Epithelial cell of proximal tubule (primary cell): ENCODE measurements around the gene SYT7. TPM values are rescaled to one million over a fixed set of nuclear protein-coding genes. Genes with fewer than 3 reads are reported as not detected.

Experiments
- DNase-seq: peaks from one replicate; pipeline ENCODE4 v3.0.0-alpha.2; 2011; ENCODE audit warnings: low read depth
- H3K4me3 ChIP-seq: 2 replicates; pipeline ENCODE4 v1.5.1; 2011; ENCODE audit warnings: low read depth, mild to moderate bottlenecking, low read length
- CTCF ChIP-seq: conservative IDR thresholded peaks from 2 replicates; pipeline ENCODE4 v1.5.1; 2012; ENCODE audit warnings: low read depth, mild to moderate bottlenecking, low read length
- total RNA-seq: library from RNA; depleted of rRNA; stranded (reverse); fragments of >200 nt; gene quantifications from 2 replicates; pipeline ENCODE4 v1.2.3, GENCODE V29; 2015

Gene SYT7
- total RNA-seq, 1 donor from 2014 or later = 0.23 TPM

GRCh38 chr11:61526956-61527731 lies 53.7 kb downstream of the SYT7 start:
- no peak for DNase-seq
- no peak overlapping the region for H3K4me3 ChIP-seq
- no peak for TF ChIP-seq CTCF

DNA sequence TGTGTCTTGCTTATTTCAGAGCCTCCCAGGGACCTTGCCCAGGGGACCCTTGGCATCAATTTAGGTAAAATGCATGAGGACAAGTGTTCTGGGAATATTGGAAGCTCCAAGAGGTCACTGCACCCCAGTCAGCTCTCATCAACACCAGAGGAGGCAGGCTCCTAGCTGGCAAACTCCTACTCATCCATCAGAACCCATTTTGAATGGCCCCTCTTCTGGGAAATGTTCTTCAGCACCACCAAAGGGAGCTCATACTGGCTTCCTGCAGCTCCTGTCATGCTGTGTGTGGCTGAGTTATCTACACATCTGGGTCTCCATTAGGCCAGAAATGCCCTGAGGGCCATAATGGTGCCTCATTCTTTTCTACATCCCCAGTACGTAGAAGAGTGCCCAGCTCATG lies 54.6 kb downstream of the SYT7 start:
- no peak for DNase-seq
- H3K4me3 ChIP-seq = no peak overlapping the region
- no peak for TF ChIP-seq CTCF

- no peak for TF ChIP-seq CTCF
- DNase-seq = no peak
Observed at GRCh38 chr11:61524963-61525587, 55.8 kb downstream of the SYT7 start.

GRCh38 chr11:61524446-61524845 lies 56.4 kb downstream of the SYT7 start:
- DNase-seq = no peak
- TF ChIP-seq CTCF = no peak
- no peak overlapping the region for H3K4me3 ChIP-seq

More at GRCh38 chr11:61524963-61525587, 55.8 kb downstream of the SYT7 start:
- no peak overlapping the region for H3K4me3 ChIP-seq

DNA sequence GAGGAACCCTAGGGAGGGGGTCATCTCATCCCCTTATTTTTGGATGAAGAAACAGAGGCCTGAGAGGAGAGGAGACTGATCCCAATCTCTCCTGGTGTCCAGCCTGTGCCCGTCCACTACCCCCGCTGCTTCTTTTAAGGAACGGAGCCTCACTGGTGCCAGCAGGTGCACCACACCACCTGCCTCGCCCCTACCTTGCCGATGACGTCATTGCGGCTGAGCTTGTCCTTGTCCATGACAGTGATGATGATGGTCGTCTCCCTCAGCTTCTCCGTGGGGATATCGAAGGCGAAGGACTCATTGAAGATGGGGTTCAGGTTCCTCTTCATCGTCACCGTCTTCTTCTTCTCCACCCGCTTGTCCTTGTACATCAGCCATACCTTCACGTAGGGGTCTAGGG lies 58.0 kb downstream of the SYT7 start:
- no peak overlapping the region for H3K4me3 ChIP-seq
- no peak for TF ChIP-seq CTCF
- no peak for DNase-seq

- no peak overlapping the region for H3K4me3 ChIP-seq
- no peak for TF ChIP-seq CTCF
- DNase-seq = no peak
Observed at GRCh38 chr11:61518032-61518795, 62.7 kb downstream of the SYT7 start.
